Activated gamma-delta T cell treated with Interleukin-2 at 50 U/mL for 16 hours (primary cell): Measurements from ENCODE around the gene TOP1.

ENCODE experiments used
- DNase-seq: peaks from one replicate; pipeline ENCODE4 v3.0.0-alpha.2; 2020

Gene TOP1

DNA sequence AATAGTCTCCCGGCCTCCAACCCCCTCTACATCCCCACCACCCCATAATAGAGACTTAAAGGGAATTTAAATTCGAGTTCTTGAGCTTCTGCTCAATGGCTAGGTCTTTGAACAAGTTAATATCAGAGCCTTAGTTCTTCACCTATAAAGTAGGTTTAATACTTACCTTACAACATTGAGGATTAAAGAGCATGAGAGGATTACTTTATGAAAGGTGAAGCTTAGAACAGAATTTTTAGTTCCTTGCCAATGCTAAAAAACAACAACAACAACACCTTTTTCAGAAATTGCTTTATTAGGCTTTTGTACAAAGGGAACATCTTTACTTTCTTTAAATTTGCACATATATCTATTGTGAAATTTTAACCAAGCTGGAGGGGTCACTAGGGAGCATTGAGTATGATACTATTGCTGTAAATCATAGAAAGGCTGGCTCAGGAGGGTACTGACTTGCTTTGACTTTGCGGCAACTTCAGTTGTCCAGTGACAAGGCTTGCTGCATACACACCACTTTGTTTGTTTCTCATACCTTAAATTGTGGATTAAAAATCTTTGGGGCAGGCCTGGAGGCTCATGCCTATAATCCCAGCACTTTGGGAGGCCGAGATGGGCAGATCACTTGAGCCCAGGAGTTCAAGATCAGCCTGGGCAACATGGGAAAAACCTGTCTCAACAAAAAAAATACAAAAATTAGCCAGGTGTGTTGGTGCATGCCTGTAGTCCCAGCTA, 9.7 kb downstream of the TOP1 start:
- DNase-seq: no peak

DNA sequence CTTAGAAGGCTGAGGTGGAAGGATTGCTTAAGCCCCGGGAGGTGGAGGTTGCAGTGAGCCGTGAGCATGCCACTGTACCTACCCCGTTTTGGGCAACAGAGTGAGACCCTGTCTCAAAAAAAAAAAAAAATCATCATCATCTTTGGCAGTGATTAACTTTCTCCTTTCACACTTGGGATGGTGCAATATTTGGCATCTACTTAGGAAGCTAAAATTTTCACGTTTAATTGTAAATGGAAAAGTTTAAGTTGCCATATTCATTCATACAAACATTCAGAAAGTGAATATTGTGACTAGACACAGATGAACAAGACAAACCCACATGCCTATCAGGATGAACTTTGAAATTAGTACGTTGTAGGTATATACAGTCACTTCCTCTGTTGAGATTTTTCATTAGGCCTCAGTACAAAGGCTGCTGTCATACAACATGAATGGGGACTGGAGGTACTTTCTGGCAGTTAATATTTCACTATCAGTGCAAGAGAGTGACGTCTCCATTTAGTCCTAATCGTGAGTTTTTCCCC, 10.3 kb downstream of the TOP1 start:
- no peak for DNase-seq

DNA sequence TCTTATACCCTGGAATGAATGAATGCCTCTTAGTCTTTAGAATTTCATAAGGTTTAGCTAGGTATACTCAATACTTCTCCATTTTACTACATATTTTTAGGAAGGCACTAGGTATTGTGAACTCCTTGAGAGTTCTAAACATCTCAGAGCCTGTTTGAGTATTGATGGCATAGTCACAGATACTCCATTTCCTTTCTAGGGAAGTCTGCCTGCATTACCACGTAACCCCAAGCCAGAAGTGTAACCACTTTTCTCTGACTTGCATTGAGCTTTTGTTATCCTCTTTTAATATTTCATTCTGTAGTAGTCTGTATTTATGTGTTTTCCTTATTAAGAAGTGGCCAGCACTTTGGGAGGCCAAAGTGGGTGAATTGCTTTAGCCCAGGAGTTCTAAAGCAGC, 12.2 kb downstream of the TOP1 start:
- DNase-seq: no peak

DNA sequence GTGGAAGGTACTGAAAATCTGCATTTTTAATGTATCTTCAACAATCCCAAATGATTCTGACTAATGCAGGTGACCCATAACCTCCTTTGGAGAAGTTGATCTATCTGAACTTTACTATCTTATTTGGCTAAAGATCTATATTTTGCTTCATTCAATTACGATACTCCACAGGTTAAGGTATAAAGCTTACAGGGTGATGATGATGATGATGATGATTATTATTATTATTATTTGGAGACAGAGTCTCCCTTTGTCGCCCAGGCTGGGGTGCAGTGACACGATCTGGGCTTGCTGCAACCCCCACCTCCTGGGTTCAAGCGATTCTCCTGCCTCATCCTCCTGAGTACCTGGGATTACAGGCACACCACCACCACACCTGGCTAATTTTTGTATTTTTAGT, 13.1 kb downstream of the TOP1 start:
- DNase-seq: no peak

DNA sequence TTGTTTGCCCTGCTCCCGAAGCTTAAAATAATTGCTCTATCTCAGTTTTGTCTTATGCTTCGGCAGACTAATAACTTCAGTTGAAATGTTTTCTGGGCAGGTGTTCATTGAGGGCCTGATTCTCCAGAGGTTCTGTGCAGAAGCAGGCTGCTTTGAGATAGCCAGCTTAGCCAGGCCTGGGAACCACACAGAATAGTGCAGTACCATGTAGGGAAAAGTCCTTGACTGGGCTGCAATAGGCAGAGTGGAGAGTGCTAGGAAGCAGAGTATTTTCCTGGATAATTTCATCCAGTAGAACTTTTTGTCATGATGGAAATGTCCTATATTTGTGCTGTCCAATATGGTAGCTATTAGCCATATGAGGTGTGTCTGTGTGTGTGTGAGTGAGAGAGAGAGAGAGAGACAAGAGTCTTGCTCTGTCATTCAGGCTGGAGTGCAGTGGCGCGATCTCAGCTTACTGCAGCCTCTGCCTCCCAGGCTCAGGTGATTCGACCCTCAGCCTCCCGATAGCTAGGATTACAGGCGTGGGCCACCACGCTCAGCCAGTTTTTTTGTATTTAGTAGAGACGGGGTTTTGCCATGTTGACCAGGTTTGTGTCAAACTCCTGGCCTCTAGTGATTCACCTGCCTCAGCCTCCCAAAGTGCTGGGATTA, 15.9 kb downstream of the TOP1 start:
- no peak for DNase-seq

DNA sequence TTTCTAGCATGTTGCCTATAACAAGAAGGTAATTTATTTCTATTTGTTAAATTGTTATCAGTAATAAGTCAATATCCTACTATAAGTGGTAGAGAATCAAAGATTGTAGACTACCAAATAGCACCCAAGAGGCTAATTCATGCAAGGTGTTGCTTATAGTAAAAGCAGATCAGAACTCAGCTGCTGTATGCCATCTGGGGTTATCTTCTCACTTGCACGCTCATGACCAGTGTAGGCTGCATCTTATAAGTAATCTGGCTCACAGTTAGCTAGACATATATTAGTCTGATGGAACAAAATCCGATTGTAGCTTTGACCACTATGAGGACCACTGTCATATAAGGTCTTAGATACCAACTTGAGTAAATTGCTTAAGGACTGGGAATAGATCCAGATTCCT, 17.0 kb downstream of the TOP1 start:
- DNase-seq: no peak

DNA sequence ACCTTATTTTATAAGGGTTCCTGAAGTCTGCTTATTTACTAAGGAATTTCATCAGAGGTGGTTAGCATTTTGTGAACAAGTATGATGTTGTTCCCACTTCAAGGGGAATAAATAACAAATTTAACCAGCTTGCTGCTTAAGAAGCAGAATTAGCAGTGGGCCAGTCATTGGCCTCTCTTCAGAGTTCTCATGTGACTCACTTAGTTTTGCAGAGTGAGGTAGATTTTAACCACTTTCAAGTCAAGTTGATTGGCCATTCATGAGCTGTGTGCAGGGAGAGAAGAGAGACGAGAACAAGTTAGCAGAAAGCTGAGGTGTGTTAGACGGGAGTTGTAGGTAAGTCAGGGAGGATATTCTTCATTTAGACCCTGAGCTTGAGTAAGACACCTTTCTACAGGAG, 18.1 kb downstream of the TOP1 start:
- no peak for DNase-seq

DNA sequence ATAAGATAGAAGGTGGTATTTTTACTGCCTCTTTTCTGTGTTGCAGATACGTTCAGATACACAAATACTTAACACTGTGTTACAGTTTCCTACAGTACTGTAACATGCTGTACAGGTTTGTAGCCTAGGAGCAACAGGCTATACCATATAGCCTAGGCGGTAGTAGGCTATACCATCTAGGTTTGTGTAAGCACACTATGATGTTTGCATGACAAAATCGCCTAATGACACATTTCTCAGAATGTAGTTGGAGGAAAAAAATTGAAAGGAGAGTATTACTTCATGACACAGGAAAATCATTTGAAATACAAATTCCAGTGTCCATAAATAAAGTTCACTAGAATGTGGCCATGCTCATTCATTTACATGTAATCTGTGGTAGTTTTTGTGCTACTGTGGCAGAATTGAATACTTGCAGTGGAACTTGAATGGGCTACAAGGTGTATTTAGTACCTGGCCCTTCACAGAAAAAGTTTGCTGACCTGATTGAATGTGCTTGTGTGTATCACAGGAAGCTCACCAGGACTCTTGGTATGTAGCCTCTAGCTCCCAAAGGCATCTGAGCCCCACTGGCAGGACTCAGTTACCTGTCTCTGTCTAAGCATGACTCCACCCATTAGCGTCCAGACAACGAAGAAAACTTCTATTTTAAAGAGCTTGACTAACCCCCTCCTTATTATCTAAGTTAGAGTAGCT, 18.8 kb downstream of the TOP1 start:
- DNase-seq: no peak

DNA sequence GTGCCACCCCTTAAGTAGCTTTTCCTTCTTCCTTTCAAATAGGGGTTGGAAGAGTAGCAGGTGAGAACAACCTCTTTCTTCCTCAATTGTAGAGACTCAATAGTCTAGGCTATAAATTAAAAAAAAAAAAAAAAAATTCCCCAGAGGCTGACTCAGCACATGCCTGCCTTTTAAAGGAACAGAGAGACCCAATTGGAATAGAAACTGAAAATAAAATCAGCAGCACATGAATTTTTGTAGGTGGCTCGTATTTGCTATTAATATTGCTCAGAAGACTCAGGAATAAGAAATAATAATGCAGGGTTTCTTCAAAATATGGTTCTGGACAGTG, 19.3 kb downstream of the TOP1 start:
- DNase-seq: no peak

DNA sequence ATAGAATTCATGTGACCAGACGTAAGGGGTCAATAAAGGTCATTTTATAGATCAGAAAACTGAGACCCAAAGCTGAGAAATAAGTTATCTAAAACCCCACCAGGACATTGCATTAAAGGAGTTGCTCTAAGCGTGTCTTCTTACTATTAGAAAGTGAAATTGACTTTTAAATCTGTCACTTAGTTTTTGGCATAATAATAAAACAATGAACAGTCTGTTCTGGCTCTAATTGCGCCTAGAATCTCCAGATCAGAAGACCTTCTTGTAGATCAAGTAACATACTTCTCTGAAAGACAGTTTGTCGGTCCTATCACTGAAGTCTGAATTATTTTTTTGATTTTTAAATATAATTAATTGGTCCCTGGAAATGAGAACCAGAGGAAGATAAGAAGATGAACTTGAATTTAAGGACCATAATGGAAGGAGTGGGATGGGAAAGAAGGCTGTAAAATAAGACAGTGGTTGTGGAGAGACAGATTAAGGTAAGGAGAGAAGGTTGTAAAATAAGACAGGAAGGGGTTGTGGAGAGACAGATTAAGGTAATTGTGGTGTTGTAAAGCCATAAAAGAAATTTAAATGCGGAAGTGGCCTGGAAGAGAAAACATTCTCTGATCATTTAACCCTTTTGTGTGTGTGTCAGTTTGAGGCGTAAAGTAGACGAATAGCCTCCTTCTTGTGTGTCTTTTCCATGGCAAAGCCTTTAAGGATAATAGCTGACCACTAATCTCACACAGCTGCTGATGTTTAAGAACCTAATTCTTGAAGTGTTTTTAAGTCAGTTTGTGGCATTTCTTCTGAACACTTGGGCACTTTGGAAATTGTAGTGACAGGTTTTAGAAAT, 20.1 kb downstream of the TOP1 start:
- DNase-seq: no peak

DNA sequence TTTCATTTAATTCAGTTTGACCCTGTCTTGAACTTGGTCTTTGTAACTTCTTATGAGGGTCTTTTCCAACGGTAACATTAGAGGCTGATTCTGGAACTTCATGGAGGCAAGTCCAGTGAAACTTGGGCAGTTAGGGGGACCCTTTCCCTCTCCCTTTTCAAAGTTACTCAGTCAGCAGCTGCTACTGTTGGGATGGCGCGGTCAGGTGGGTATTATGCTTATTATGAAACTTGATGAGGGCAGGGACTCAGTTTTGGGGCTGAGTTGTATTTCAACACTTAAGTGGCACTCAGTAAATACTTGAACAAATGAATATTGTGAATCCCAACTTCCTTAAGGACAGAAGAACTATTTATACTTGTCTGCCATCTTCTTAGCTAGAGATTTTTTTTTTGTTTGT, 20.8 kb downstream of the TOP1 start:
- no peak for DNase-seq

DNA sequence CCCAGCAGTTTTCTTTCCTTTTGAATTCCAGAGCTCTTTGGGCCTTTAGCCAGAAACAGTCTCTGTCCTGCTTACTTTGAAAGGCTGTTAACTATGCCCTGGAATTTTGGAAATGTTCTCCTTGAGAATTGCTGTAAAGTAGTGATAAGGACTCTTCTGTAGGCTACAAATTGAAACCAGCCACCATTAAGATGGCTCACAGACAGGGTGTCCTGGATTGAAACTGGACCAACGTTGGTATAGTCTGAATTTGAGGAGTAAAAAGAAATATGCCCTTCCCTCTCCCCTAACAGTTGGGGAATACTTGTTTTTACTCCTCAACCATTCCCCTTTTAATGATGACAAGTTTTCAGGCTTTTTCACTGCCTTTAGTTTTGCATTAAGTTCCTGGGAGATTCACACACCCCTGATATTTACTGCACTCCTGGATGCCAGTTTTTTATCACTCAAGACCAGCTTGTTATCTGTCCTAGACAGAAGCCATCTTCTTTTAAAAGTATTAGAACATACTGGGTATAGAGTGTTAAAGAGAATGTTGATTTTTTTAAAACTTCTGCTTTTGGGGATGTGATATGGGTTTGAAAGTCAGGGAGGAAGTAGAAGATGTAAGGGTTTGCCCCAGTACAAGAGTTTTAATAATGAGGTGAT, 21.9 kb downstream of the TOP1 start:
- DNase-seq: no peak

DNA sequence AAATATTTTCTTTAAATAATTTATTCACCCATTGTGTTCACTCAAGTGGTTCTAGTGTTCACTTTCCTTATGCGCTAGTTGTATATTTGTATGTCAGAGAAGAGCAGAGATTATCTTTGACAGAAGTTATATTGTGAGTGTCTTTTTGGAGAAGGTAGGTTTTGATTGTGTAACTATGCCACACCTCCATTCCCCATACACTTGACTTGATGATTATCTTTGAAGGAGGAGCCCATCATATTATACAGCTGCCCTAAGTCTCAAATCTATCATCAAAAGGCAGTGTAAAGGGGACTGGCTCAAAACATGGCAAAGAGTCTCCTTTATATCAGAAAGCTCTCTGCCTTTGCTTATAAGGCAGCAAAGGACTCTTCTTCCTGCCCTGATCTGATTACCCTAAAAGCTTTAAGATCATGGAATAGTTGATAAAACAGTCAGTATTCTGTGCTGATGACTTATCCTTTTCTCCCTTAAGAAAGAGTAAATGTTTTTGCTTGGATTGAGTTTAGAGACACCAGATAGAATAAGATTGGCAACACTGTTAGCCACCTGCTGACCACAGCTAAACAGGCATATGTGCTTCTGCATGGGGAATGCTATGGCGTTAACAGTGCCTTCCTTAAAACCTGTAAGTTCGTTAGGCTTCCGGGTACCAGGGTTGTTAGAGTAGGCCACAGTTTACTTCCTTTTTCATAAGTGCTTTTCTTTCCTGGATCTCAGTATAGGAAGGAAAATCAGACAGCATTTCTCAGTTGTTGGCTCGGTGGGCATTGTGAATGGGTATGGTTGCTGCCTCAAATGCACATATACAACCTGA, 22.6 kb downstream of the TOP1 start:
- no peak for DNase-seq

DNA sequence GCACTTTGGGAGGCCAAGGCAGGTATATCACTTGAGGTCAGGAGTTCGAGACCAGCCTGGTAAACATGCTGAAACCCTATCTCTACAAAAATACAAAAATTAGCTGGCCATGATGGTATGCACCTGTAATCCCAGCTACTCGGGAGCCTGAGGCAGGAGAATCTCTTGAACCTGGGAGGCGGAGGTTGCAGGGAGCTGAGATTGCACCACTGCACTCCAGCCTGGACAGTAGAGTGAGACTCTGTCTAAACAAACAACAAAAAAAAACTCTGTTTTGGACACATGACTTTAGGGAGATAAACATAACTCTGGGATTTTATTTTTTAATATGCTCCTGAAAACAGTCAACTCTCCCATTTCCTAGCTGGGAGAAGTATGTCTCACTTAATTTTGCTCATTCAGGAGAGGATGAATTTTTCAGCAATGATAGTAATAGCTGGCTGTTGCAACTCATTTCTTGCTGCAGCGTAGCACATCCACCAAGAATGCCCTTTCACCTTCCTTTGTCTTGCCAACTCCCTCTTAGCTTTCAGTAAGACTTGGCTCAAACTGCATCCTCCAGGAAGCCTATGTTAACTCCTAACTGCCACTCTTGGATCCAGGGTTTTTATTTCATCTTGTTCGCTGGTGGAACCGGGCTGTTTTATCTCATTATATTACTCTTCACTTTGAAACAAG, 24.3 kb downstream of the TOP1 start:
- DNase-seq: no peak

DNA sequence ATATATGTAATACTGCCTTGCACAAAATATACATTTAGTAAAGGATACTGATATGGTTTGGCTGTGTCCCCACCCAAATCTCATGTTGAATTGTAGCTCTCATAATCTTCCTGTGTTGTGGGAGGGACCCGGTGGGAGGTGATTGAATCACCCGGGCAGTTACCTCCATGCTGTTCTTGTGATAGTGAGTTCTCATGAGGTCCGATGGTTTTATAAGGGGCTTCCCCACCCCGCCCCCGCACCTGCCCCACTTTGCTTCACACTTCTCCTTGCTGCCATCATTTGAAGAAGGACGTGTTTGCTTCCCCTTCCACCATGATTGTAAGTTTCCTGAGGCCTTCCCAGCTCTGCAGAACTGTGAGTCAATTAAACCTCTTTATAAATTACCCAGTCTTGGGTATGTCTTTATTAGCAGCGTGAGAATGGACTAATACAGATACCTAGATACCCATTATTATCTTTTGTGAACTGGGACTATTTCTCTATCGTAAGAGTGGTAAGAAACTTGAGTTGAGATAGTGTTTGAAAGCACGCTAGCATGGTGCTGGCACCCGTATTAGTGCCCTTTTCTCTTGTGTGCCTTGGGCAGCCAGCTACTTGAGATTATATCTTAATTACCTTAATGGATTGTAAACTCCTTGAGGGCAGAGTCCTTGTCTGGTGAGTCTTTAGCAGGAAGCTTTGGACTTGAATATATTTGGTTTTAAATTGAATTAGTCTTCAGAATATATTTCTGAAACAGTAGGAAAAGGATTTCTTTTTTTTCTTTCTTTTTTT, 25.6 kb downstream of the TOP1 start:
- no peak for DNase-seq

DNA sequence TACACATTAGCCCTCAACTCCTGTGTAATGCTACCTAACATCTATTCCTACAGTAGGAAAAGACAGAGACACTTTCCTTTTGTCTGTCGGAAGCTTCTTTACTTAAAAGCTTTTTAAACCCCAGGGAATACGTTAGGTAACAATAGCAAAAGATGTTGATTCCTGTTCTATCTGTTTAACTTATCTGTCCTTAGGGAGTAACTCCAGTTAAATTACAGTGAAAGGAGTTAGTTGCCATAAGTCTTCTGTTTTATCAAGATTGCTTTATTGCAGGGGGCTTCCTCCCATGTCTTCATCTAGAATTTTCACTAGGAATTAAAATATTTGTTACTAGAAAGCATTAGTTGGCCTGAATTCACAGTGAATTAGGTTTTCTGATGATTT, 26.2 kb downstream of the TOP1 start:
- DNase-seq: no peak

DNA sequence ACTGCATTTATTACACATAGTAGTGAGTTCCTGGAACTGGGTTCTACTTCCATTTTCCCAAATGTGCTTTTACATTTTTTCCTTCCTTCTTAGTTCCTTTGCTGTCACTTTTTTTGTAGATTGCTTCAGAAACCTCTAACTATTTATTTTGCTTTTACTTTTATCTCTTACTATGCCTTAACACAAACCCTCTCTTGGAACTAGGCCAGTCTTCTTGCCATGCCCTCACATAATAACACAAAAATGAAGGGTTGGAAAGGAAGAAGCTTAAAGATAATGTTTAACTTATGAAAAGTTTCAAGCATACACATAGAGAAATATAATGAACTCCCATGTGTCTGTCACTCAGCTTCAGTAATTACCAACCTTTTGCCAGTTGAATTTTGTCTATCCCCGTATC, 27.1 kb downstream of the TOP1 start:
- DNase-seq: no peak

DNA sequence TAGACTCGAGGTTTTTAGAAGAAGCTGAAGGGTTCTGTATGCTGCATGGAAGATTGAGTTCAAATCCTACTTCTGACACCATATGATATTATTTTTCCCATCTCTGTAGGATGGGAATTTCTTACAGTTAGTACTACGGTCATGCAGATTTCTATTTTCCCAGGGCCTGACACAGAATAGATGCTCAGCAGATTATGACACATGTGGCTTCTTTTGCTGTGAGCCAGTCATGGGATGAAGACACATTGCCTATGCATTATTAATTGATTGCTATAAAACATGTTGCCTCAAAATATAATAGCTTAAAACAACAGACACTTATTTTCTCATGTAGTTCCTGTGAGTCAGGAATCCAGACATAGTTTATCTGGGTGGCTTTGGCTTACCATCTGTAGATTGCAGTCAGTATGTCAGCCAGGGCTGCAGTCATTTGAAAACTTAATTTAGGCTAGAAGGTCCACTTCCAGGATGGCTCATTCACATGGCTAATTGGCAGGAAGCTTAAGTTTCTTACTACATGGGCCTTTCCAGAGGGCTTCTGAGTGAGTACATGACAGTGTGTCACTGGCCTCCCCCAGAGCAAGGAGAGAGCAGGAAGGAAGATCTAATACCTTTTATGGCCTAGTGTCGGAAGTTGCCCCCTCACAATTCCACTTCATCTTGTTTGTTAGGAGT, 29.5 kb downstream of the TOP1 start:
- no peak for DNase-seq

DNA sequence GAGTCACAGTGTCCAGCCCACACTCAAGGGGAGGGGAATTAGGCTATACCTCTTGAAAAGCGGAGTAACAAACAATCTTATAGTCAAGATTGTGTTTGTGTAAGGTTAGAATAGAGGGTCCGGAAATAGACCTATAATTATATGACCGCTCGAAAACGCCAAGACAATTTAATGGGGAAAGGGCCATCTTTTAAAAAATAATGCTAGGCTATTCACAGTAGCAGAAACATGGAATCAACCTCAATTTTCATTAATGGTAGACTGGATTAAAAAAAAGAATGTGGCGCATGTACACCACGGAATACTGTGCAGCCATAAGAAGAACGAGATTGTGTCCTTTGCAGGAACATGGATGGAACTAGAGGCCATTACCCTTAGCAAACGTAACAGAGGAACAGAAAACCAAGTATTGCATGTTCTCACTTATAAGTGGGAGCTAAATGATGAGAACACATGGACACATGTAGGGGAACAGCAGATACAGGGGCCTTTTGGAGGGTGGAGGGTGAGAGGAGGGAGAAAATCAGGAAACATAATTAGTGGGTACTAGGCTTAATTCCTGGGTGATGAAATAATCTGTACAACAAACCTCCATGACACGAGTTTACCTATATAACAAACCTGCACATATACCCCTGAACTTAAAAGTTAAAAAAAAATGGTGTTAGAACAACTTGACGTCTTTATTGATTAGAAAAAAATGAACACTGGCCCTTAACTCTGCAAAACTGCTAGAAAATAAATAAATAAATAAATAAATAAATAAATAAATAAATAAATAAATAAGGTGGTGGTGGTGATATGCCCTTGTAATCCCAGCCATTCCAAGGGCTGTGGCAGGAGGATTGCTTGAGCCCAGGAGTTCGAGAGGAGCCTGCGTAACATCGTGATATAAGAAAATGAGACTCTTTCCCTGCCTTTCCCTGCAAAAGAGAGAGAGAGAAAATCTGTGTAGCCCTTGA, 30.3 kb downstream of the TOP1 start:
- no peak for DNase-seq
